SK-N-SH (cell line): ENCODE results near the gene LRP6. TPM values are rescaled to one million over a fixed set of nuclear protein-coding genes. Genes with fewer than 3 reads are reported as not detected.

Experiments used
- CTCF ChIA-PET: fragments of 300-600, 350-600 bp; formaldehyde crosslinking; extraction: SDS; loops from one replicate; lab custom pipeline; 2021; lab: Yijun Ruan, JAX
- POLR2A ChIA-PET: fragments of 350-600 bp; sonication (Branson Sonifier 250); formaldehyde crosslinking; extraction: SDS; loops from one replicate; lab custom pipeline; 2020; ENCODE audit warnings: antibody characterized with exemption, inconsistent platforms; lab: Yijun Ruan, JAX
- DNase-seq: peaks from one replicate; pipeline ENCODE4 v3.0.0; 2012
- H2AFZ ChIP-seq: fragments of 200-600 bp; sonication (generic); 2 replicates; pipeline ENCODE4 v1.8.1; 2016; ENCODE audit warnings: antibody characterized with exemption, mild to moderate bottlenecking, low read depth
- H3F3A ChIP-seq: fragments of 200-600 bp; sonication (generic); replicated peaks from 2 replicates; pipeline ENCODE3; 2016; ENCODE audit warnings: antibody characterized with exemption, mild to moderate bottlenecking; ENCODE audit not compliant: insufficient read depth
- H3K27ac ChIP-seq, 2 experiments: fragments of 200-500 bp in 1 of 2; fragments of 200-600 bp in 1 of 2; sonication (Bioruptor generic) in 1 of 2; sonication (generic), shearing (Covaris generic) in 1 of 2; 2 replicates each; pipeline versions ENCODE4 v1.5.1 to v1.6.1; 2014 to 2016; ENCODE audit warnings: low read depth in 2 of 2, inconsistent platforms in 1 of 2, low read length in 1 of 2, mild to moderate bottlenecking in 1 of 2, mixed read lengths in 1 of 2
- H3K27me3 ChIP-seq: fragments of 200-600 bp; sonication (generic), shearing (Covaris generic); 2 replicates; pipeline ENCODE4 v1.6.1; 2016; ENCODE audit warnings: mixed run types; ENCODE audit not compliant: insufficient read depth
- H3K36me3 ChIP-seq, 2 experiments: fragments of 200-500 bp in 1 of 2; fragments of 200-600 bp in 1 of 2; sonication (Bioruptor generic) in 1 of 2; sonication (generic) in 1 of 2; replicated peaks in 1 of 2; 2 replicates each; pipeline versions ENCODE3 to v1.5.1; 2014 to 2016; ENCODE audit warnings: low read length in 1 of 2, mild to moderate bottlenecking in 1 of 2; ENCODE audit not compliant: insufficient read depth in 2 of 2, control insufficient read depth in 1 of 2
- H3K4me1 ChIP-seq, 2 experiments: fragments of 200-500 bp in 1 of 2; fragments of 200-600 bp in 1 of 2; sonication (Bioruptor generic) in 1 of 2; sonication (generic), shearing (Covaris generic) in 1 of 2; 2 replicates each; pipeline versions ENCODE4 v1.5.1 to v1.6.1; 2014 to 2016; ENCODE audit warnings: low read depth in 1 of 2, low read length in 1 of 2, mixed run types in 1 of 2; ENCODE audit not compliant: insufficient read depth in 2 of 2, control insufficient read depth in 1 of 2
- H3K4me2 ChIP-seq: fragments of 200-600 bp; sonication (generic), shearing (Covaris generic); 2 replicates; pipeline ENCODE4 v1.6.1; 2017; ENCODE audit warnings: mixed run types
- H3K4me3 ChIP-seq, 2 experiments: fragments of 200-500 bp in 1 of 2; fragments of 200-600 bp in 1 of 2; sonication (Bioruptor generic) in 1 of 2; sonication (generic), shearing (Covaris generic) in 1 of 2; 2 replicates each; pipeline versions ENCODE4 v1.5.1 to v1.8.1; 2014 to 2016; ENCODE audit warnings: low read depth in 2 of 2, inconsistent platforms in 1 of 2, low read length in 1 of 2, mild to moderate bottlenecking in 1 of 2, mixed read lengths in 1 of 2, moderate library complexity in 1 of 2
- H3K79me2 ChIP-seq: fragments of 200-600 bp; sonication (generic); 2 replicates; pipeline ENCODE4 v1.8.1; 2017; ENCODE audit warnings: mild to moderate bottlenecking; ENCODE audit not compliant: insufficient read depth
- H3K9ac ChIP-seq: fragments of 200-600 bp; sonication (generic); 2 replicates; pipeline ENCODE4 v1.6.1; 2017; ENCODE audit warnings: mixed run types
- H3K9me2 ChIP-seq: fragments of 200-600 bp; sonication (generic); 2 replicates; pipeline ENCODE4 v1.6.1; 2017; ENCODE audit warnings: mixed run types
- H3K9me3 ChIP-seq: fragments of 200-600 bp; sonication (generic); 2 replicates; pipeline ENCODE4 v1.6.1; 2017; ENCODE audit warnings: mixed run types, mild to moderate bottlenecking, moderate library complexity
- H4K20me1 ChIP-seq: fragments of 200-600 bp; sonication (generic); 2 replicates; pipeline ENCODE4 v1.6.1; 2017; ENCODE audit warnings: mild to moderate bottlenecking, mixed run types; ENCODE audit not compliant: insufficient read depth
- CHD2 ChIP-seq: fragments of 150-350 bp; IDR thresholded peaks from 2 replicates; pipeline ENCODE4 v1.6.1; 2018; ENCODE audit warnings: low read length; ENCODE audit not compliant: partially characterized antibody
- CTCF ChIP-seq: fragments of 200-600 bp; sonication (generic); IDR thresholded peaks from 2 replicates; pipeline ENCODE4 v1.6.1; 2017; ENCODE audit warnings: antibody characterized with exemption, mild to moderate bottlenecking, moderate library complexity
- ELF1 ChIP-seq: IDR thresholded peaks from 2 replicates; pipeline ENCODE4 v1.4.0; 2012
- EP300 ChIP-seq, 2 experiments: IDR thresholded peaks; 2 replicates each; pipeline versions ENCODE4 v1.4.0 to v1.6.1; 2012; ENCODE audit warnings: borderline replicate concordance in 1 of 2, low read depth in 1 of 2, low read length in 1 of 2
- EZH2phosphoT487 ChIP-seq: fragments of 200-600 bp; sonication (generic); IDR thresholded peaks from 2 replicates; pipeline ENCODE4 v1.6.1; 2017; ENCODE audit warnings: low read depth, mixed run types, mild to moderate bottlenecking, antibody characterized with exemption, moderate library complexity, borderline replicate concordance
- FOSL2 ChIP-seq: IDR thresholded peaks from 2 replicates; pipeline ENCODE4 v1.4.0; 2012; ENCODE audit warnings: low read depth, mild to moderate bottlenecking, moderate library complexity, borderline replicate concordance
- FOXM1 ChIP-seq: IDR thresholded peaks from 2 replicates; pipeline ENCODE4 v1.4.0; 2012; ENCODE audit warnings: low read depth, mild to moderate bottlenecking
- GABPA ChIP-seq: IDR thresholded peaks from 2 replicates; pipeline ENCODE4 v1.4.0; 2012; ENCODE audit warnings: low read depth, mild to moderate bottlenecking
- GATA2 ChIP-seq: sonication (generic); formaldehyde crosslinking; IDR thresholded peaks from 2 replicates; pipeline ENCODE4 v1.5.0; 2020; ENCODE audit warnings: mild to moderate bottlenecking, missing genetic modification reagents
- JUND ChIP-seq: IDR thresholded peaks from 2 replicates; pipeline ENCODE4 v1.4.0; 2012
- MEF2A ChIP-seq: IDR thresholded peaks from 2 replicates; pipeline ENCODE4 v1.4.0; 2012; ENCODE audit warnings: low read depth, borderline replicate concordance
- NFIC ChIP-seq: IDR thresholded peaks from 2 replicates; pipeline ENCODE4 v1.4.0; 2012; ENCODE audit warnings: borderline replicate concordance
- POLR2AphosphoS5 ChIP-seq: IDR thresholded peaks from 2 replicates; pipeline ENCODE4 v1.6.1; 2012; ENCODE audit warnings: low read depth, low read length
- RAD21 ChIP-seq: IDR thresholded peaks from 2 replicates; pipeline ENCODE4 v1.6.1; 2012; ENCODE audit warnings: mild to moderate bottlenecking, low read length
- RCOR1 ChIP-seq: fragments of 150-350 bp; IDR thresholded peaks from 2 replicates; pipeline ENCODE4 v1.6.1; 2017; ENCODE audit warnings: antibody characterized with exemption, low read length
- TEAD4 ChIP-seq: IDR thresholded peaks from 2 replicates; pipeline ENCODE4 v1.4.0; 2012; ENCODE audit warnings: mild to moderate bottlenecking, borderline replicate concordance; ENCODE audit not compliant: insufficient read depth
- YY1 ChIP-seq: IDR thresholded peaks from 2 replicates; pipeline ENCODE4 v1.4.0; 2012; ENCODE audit warnings: low read depth, mild to moderate bottlenecking
- ZBTB33 ChIP-seq: IDR thresholded peaks from 2 replicates; pipeline ENCODE4 v1.4.0; 2012; ENCODE audit warnings: low read depth, borderline replicate concordance
- WGBS: methylation state at CpG from one replicate; pipeline ENCODE4 v1.1.6; 2017; ENCODE audit warnings: low lambda C conversion rate; 5-methylcytosine and 5-hydroxymethylcytosine counted together
- polyA plus RNA-seq, 3 experiments: library from polyadenylated mRNA; depleted of rRNA; stranded (reverse); fragments of >200 nt; gene quantifications; 2 replicates each; pipeline ENCODE4 v1.2.3, GENCODE V29; 2012
- TF ChIP-seq, protein P1 (sequence below): IDR thresholded peaks from 2 replicates; pipeline ENCODE4; 2012

Gene LRP6
- polyA plus RNA-seq, 1 of the 3 experiments (the other 2 are of a cell fraction) = 13.7 TPM

DNA sequence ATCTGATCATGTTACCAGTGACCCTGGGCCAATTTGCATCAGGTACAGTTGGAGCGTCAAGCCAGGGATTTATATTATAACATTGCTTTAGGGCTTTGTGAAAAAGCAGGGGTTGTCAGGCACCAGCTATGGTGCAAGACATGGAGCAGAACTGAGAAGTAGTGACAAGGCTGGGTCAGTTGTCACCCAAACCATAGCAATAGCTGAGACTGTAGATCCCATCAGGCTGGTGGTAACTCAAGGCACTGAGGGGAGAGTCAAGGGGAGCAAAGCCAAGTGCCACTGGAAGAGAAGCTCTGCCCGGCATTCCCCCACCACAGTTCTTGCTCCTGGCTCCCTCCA lies 179.2 kb downstream of the LRP6 start:
- Histone ChIP-seq H3K27me3 (no peaks in the 10 kb centered on the region), H3F3A (no peaks in the 10 kb centered on the region), H3K9ac (no peak overlapping the region), H3K79me2 (no peaks in the 10 kb centered on the region), H3K4me2 (no peak overlapping the region), H3K36me3 (no peaks in the 10 kb centered on the region), H3K27ac (no peak overlapping the region), H3K9me2 (no peaks in the 10 kb centered on the region), H4K20me1 (no peaks in the 10 kb centered on the region)
- CTCF ChIA-PET = interaction anchor here (1.5 to 8.6 kb wide), 3 partner anchors 177 to 246 kb away, joined by 3 to 107 read pairs (median 4); no protein-coding TSS in a partner anchor
- POLR2A ChIA-PET = interaction anchor here (0.6 kb wide), 1 partner anchor 270 kb away, joined by 3 read pairs; no protein-coding TSS in a partner anchor
- WGBS = 95% methylated on average over 2 of the region's 2 CpGs
- no peak for DNase-seq
- TF ChIP-seq NFIC (no peak), FOSL2 (no peak), GABPA (no peak), EZH2phosphoT487 (no peak), JUND (no peak), ELF1 (no peak), TEAD4 (no peak), POLR2AphosphoS5 (no peak), YY1 (no peak), FOXM1 (no peak), EP300 (IDR thresholded peaks at IDR 0.05; ENCODE audit: borderline replicate concordance in 1 of 2, low read depth in 1 of 2, low read length in 1 of 2) (no peak), CHD2 (no peak), MEF2A (no peak), ZBTB33 (no peak), RCOR1 (no peak), RAD21 (no peak), GATA2 (CRISPR knock-in tag) (no peak), CTCF (no peak)
- TF ChIP-seq, protein P1, sequence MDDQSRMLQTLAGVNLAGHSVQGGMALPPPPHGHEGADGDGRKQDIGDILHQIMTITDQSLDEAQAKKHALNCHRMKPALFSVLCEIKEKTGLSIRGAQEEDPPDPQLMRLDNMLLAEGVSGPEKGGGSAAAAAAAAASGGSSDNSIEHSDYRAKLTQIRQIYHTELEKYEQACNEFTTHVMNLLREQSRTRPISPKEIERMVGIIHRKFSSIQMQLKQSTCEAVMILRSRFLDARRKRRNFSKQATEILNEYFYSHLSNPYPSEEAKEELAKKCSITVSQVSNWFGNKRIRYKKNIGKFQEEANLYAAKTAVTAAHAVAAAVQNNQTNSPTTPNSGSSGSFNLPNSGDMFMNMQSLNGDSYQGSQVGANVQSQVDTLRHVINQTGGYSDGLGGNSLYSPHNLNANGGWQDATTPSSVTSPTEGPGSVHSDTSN = no peak
- TF ChIP-seq, all 33 proteins: peak for 0
- H2AFZ ChIP-seq = no peak overlapping the region
- no peak overlapping the region for H3K4me3 ChIP-seq
- no peaks in the 10 kb centered on the region for H3K9me3 ChIP-seq
- H3K4me1 ChIP-seq = peaks cover 5 to 8% of the 10 kb centered on the region in 2 experiments; a peak in 1 of 4 replicates
